Measurements from ENCODE around the gene C16orf74.
A peak's percentile ranks its signal among the peaks of the same experiment; 100 is the strongest.

Gene C16orf74

DNA sequence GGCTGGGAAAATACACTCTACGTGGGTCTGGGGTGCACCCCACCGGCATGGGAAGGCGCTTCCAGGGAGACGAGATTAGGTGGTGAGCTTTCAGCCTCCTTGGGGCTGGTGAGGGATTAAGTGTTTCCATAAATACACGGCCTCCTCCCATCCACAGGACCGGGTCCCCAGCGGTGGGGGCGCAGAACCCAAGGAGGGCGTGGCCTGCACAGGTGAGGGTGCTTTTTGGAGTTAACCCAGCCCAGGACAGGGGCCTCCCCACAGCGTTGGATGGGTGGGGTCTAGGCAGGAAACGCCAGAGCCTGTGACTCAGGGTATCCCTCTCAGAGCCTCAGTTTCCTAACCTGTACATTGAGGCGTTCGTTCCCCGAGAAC, 1.1 kb downstream of the C16orf74 start:
- no peak for DNase-seq (ENCODE audit: low spot score)

DNA sequence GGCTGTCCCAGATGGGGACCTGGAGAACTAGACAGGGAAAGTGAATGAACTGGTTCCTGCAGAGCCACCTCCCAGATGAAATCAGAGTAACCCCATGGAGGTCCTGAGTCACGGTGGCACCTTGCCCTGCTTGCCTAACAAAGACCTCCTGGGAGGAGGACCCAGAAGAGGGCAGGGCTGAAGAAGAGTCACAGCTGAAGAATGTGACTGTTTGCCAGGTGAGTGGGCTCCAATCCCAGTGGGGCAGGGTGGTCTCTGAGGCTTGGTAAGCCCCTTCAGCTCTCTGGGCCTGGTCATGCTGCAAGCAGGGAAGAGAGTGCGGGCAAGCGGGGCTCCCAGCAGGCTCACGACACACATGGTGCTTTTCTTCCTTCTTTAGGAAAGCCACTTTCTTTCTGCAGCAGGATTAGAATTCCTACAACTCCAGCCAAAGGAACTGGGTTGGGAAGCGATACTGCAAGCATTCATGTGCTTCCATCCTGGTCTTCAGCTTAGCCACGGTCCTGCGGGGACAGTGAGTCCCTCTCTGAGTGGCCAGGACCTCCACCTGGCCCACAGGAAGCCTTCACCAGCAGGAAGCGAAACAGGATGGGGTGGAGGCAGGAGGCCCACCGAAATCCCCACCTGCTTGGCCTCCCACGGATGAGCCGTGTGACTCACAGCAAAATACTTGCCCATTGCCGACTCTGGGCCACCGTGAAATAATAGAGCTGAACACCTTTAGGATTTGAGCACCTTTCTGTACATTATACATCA, 4.3 kb downstream of the C16orf74 start:
- DNase-seq (ENCODE audit: low spot score) = peak; percentile 52

DNA sequence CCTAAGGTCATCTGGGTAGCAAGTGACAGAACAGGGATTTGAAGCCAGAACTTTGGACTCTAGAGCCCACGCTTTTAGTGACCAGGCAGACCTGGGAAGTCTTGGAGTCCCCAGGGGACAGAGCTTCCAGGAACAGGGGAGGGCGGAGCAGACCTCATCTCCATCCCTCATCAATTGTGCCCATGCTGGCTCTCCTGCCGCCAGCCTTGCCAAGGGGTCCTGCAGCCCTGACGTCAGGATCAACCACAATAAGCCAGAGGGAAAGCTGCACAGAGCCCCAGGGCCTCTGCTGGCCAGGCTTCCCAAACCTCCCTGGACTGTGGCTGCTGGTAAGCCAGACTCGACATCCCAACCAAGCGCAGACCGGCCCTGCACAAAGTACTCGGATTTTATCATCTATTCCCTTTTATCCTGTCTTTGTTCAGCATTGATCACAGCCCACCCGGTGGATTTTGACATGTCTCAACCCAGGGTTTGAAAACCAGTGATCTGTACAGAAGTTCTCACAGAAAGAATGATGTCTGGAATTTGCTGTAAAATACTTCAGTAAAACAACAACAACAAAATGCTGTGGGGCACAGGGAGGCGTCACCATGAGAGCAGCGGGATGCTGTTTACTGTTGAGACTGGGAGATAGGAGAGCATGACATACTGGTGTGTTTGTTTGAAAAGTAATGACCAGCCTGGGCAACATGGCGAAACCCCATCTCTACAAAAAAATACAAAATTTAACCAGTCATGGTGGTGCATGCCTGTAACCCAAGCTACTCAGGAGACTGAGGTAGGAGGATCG, 11.8 kb downstream of the C16orf74 start:
- DNase-seq (ENCODE audit: low spot score) = no peak

DNA sequence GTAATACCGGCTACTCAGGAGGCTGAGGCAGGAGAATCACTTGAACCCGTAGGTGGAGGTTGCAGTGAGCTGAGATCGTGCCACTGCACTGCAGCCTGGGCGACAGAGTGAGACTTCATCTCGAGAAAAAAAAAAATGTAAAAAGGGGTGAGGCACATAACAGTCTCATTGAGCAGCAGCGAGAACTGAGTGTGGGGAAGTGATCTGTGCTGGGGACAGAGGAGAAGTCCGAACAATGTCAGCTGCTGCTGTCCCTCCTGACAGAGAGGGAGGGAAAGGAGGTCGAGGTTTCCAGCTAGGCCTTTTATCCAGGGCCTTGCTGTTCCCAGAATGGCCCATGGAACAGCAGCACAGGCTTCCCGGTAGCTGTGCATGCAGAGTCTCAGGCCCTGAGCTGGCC, 14.0 kb downstream of the C16orf74 start:
- no peak for DNase-seq (ENCODE audit: low spot score)

DNA sequence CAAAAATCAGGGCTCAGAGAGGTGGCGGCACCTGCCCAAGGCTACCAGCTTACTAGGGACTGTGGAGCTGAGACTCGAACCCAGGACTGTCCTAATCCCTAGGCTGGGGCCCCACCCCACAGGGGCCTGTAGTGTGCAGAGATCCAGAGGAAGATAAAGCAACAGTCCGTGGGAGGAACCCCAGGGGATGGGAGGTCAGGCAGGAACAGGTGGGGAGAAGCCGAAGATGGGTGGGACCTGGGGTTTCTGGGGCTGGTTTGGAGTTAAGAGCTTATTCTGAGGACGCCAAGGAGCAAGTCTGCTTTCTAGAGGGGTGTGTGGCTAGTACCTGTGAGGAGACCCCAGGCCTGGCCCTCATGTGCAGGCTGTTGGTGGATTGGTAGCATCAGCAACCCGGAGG, 14.9 kb downstream of the C16orf74 start:
- DNase-seq (ENCODE audit: low spot score) = no peak

DNA sequence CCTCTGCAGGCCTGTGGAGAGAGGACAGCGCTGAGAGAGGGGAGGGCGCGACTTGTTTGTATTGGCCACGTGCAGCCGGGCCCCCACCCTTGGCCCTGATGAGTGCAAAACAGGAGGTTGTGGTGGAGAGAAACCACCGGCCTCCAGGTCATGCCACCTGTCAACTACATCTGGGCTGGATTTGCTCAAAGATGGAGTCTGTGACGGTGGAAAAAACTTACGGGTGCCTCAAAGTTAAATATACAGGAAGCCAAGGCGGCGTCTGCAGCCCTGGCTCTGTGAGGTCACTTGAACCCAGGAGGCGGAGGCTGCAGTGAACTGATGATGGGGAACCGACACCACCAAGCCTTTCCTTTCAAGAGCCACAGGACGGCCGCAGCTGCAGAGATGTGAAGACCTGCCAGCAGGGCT, 15.7 kb downstream of the C16orf74 start:
- no peak for DNase-seq (ENCODE audit: low spot score)

DNA sequence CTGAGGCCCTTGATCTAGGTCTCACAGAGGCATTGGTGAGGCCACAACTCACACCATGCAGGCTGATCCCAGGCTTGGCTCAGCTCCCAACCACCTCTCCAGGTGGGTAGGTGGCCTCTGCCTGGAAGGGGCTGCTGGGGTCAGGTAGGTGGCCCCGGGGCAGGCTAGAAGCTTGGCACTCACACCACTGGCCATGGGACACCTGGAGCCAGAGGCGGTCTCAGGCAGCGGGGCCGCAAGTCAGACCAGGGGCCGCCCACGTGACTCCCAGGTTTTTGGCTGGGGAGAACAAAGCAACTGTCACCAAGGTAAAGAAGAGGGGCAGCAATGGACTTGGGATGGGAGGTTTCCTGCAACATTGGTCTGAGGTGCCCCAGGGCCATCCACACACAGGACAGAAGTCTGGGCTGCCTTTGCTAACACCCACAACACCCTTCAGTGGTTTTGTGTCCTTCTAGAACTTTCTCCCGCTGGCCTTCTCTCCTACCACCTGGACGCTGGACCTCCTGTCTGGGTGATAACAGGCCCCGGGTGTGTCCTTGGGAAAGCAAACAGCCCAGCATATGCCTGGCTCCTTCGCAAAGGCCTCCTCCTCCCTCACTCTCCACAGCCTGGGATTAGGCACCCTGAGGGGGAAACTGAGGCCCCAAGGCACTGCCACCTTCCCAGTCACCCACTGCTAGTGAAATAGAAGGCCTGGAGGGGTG, 16.4 kb downstream of the C16orf74 start:
- DNase-seq (ENCODE audit: low spot score) = no peak

DNA sequence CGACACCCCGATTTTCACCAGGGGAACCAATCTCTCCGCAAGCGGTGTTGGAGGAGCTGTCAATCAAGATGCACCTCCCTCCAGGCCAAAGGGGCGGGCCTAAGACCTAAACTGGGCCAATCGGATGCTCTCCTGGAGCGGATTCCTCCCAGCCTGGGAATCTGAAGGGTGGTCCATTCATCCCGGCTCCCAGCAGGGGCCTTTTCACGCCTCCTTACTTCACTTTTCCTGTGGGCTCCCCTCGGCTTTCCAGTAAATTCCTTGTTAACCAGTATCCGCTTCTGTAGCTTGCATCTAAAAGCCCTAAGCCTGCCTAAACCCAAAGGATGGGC, 17.1 kb downstream of the C16orf74 start:
- DNase-seq (ENCODE audit: low spot score) = no peak

DNA sequence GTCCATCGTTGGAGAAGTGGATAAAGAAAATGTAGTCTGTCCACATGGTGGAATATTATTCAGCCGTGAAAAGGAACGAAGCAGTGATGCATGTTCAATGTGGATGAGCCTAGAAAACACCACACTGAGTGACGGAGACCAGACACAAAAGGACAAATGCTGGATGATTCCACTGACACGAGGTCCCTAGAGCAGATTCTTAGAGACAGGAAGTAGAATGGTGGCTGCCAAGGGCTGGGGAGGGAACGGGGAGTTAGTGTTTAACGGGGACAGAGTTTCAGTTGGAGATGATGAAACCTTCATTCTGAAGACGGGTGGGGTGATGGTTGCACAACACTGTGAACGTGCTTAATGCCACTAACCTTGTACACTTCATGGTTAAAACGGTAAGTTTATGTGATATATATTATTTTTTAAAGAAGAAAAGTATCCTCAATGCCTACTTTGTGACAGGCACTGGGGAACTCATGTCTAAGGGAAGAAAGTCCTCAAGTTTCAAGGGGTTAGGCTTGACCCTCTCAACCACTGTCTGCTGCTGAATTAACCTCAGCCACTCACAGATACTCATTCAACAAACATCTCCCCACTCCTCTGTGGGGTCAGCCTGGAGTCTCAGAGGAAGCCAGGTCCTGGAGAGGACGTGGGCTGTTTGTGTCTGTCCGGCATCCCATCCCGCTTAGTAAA, 17.6 kb downstream of the C16orf74 start:
- no peak for DNase-seq (ENCODE audit: low spot score)

DNA sequence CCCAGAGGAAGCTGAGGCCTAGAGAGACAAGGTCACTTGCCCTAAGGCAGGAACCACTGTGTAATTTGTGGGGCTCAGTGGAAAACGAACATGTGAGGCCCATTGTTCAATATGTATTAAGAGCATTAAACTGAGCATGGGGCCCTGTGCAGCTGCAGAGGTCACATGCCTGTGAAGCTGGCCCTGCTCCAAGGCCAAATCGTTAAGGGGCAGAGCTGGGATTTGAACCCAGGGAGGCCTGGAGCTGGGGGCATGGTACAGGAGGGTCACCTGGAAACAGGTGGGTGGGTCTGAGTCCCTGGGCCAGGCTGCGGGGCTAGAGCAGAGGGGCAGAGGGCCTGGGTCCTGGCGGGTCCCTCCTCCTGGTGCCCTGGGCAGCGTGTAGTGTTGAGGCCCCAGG, 19.7 kb downstream of the C16orf74 start:
- no peak for DNase-seq (ENCODE audit: low spot score)

DNA sequence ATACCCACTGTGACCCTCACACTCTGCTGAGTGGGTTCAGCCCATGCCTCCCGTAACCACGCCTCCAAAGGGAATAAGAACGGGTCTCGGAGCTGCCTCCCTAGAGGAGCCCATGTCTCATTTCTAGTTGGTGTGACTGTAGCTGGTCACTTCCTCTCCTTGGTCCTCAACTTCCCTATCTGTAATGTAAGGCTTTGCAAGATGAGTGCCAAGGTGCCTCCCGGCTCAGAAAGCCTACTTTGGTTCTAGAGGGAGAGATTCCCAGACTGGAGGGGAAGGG, 20.8 kb downstream of the C16orf74 start:
- no peak for DNase-seq (ENCODE audit: low spot score)

DNA sequence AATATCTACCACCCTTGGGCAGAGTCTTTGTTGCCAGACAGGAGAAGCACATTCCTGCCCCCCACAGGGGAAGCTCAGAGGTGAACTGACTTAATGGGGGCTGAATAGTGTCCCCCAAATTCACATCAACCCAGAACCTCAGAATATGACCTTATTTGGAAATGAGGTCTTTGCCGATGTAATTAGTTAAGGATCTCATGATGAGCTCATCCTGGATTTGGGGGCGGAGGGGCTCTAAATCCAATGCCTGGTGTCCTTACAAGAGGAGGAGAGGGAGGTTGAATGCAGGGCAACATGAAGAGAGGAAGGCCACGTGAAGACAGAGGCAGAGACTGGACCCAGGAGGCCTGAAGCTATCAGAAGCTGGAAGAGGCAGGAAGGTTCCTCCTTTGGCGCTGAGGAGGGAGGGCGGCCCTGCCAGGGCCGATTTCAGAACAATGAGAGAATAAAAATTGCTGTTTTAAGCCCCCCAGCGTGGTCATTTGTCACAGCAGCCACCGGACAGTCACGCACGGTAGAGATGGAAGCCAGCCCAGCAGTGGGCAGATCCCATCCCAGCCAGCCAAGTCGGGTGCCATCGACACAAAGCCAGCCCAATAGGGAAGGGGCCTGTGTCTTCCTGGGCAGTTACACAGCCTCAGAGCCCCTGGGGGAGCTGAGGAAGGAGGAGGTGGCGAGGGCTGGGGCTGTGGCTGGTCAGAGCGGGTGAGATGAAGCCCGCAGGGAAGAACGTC, 21.3 kb downstream of the C16orf74 start:
- DNase-seq (ENCODE audit: low spot score) = no peak

DNA sequence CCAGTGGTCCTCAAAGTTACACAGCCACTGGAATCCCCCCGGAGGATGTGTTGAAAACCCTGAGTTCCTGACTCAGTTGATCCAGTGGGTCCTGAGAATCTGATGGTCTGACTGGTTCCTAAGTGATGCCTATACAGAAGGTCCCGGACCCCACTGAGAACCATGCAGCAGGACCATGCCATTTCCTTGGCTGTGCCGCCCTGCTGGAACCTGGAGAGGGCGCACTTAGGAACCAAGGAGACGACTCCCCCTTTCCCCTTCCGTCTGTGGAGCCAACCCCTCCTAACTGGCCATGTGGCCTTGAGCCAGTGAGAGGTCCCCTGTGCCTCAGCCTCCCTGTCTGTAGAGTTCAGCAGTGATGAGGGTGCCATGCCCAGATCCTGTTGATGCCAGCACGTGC, 22.0 kb downstream of the C16orf74 start:
- DNase-seq (ENCODE audit: low spot score) = no peak

DNA sequence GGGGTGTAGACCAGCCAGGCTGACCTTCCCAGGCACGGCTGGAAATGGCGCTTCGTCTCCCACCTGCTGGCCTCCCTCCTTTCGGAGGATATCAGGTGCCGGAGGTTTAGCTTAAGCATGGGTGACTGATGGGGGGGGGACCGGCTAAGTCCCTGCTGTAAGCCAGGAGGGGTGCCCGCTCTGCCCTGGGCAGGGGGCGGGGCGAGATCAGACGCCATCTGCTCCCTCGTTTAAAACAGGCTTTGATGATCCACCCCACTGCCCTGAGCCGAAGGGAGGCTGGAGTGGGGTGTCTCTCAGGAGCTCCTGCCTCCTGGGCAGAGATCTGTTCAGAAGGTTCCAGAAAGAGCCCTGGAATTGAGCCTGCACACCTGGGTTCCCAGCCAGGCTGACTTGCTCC, 26.0 kb downstream of the C16orf74 start:
- DNase-seq (ENCODE audit: low spot score) = no peak

DNA sequence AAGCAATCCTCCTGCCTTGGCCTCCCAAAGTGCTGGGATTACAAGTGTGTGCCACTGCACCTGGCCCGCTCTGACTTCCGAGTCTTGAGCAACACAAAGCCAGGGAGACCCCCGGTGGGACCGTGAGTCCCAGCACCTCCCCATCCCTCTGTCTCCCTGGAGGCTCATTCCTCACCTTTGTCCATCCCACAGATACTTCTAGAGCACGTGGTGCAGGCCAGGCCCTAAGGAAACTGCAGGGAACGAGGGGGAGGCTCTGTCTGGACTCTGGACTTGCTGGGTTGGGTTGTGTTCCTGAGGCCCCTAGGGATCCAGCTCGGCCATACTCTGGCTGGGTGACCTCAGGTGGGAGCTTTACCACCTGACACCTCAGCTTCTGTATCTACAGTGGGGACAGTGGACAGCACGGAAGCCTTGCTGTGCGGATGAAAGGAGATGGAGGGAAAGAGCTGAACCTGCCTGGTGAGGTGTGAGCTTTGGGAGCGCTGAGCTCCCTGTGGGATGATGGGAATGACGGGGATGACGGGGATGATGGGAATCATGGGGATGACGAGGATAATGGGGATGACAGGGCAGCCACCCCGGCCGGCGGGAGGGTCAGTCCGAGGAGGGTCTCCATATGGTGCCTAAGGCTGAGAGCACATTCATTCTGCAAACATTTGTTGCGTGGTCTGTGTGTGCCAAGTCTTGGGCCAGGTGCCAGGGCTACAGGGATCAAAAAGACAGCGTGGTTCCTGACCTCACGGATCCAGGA, 26.6 kb downstream of the C16orf74 start:
- DNase-seq (ENCODE audit: low spot score) = no peak

DNA sequence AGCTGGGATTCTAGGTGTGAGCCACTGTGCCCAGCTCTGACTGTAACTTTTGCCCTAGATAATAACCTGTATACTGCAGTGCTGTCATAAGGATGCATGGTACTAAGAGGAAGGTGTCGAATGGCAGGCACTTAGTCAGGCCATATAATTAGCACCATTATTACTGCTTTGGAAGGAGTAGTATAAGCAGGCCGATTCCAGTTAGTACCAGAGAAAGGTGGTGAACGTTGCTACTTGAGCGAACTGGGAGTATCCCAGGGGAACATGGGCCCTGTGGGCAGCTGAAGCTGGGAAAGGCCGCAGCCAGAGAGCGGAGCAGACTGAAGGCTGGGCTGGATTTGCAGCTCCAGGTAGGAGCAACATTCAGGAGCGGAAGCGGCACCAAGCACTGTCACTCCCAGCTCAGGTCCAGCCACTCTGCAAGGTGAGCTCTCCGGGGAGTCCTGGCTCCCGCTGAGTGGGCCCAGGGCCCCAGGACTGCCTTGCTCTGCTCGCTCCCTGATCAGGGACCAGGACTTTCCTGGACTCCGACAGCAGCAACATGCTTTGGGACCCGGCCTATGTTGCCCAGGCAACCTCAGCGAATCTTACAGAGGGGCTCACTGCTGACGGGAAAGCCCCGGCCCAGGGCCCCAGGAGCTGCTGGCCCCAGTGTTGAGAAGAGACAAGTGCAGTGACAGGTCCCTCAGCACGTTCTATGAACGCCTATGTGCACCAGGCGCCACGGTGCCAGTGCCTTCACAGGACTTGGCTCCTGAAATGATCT, 28.6 kb downstream of the C16orf74 start:
- no peak for DNase-seq (ENCODE audit: low spot score)

DNA sequence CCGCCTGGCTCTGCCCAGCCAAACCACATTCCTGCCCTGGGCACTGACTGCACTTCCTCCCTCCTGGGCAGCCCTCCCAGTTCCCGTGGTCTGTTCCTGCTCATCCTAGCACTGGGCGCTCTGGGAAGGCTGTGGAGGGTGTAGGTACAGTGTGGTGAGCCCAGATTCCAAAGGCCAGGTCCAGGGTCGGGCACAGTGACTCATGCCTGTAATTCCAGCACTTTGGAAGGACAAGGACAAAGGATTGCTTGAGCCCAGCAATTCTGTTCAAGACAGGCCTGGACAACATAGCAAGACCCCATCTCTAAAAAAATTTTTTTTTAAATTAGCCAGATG, 30.6 kb downstream of the C16orf74 start:
- DNase-seq (ENCODE audit: low spot score) = peak; percentile 76

DNA sequence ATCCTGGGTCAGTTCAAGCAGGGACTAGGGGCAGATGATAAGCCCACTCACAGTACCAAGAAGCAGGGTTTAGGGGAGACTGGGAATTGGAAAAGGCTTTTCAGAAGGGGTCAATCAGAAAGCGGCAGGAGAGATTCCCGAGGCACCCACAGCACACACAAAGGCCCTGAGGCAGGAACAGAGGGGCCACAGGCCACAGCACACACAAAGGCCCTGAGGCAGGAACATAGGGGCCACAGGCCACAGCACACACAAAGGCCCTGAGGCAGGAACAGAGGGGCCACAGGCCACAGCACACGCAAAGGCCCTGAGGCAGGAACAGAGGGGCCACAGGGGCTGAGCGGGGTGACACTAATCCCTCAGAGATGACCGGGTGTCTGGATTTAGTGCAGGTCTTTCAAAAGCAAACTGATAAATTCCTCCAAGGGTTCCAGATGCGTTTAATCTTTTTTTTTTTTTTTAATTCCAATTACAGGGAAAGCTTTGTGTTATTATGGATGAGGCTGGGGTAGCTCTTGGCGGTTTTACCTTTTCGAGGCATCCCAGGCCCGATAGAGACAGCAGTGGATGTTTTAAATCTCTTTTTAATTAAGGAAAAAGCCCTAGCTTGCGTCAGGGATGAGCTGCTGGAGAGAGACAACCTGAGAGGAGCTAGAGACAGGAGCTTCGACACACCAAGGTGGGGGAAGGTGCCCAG, 31.1 kb downstream of the C16orf74 start:
- DNase-seq (ENCODE audit: low spot score) = no peak

DNA sequence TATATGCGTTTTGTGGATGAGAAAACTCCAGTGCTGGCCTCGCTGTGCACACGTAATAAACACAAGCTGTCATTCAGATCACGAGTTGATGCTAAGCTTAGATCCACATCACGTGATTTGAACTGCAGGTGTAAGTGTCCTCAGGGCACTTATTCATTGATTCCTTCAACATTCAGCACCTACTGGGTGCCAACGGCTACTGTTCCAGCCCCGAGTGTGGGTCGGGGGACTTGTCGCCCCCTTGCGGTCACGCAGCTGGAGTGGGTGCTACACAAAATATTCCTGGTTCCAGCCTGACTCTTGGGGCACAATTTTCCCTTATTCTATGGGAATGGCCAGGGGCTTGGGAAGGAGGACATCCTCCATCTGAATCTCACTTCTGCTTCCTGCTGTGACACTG, 32.2 kb downstream of the C16orf74 start:
- DNase-seq (ENCODE audit: low spot score) = no peak

DNA sequence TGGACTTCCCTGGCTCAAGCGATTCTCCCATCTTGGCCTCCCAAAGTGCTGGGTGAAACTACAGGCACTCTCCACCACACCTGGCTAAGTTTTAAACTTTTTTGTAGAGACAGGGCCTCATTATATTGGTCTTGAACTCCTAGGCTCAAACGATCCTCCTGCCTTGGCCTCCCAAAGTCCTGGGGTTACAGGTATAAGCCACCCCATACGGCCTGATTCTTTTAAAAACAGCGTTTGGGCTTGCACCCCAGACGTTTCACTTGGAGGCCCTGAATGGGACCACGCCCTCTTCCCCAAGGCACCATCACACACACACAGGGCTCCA, 32.8 kb downstream of the C16orf74 start:
- no peak for DNase-seq (ENCODE audit: low spot score)

Data from SW480 (cell line).